CD14-positive monocyte (primary cell): ENCODE data around the gene JCHAIN. TPM values are rescaled to one million over a fixed set of nuclear protein-coding genes. Genes with fewer than 3 reads are reported as not detected.

ENCODE experiments used
- DNase-seq, 3 donors: peaks; one replicate each; pipeline ENCODE4 v3.0.0-alpha.2; 2011 to 2022
- H2AFZ ChIP-seq: 2 replicates; pipeline ENCODE4 v1.6.0; 2012; ENCODE audit warnings: mild to moderate bottlenecking, low read depth, low read length, inconsistent platforms; ENCODE audit not compliant: insufficient read depth, poor library complexity, severe bottlenecking
- H3K27ac ChIP-seq, 2 donors: 1 replicate in 1 of 2; 2 replicates in 1 of 2; pipeline ENCODE4 v1.5.1; 2012 to 2013; ENCODE audit warnings: low read length in 2 of 2, control low read depth in 1 of 2, inconsistent platforms in 1 of 2, low read depth in 1 of 2, mild to moderate bottlenecking in 1 of 2
- H3K27me3 ChIP-seq, 2 donors: one replicate each; pipeline versions ENCODE4 v1.6.0 to v1.6.1; 2011 to 2013; ENCODE audit warnings: low read length in 2 of 2; ENCODE audit not compliant: control insufficient read depth in 2 of 2, insufficient read depth in 2 of 2
- H3K36me3 ChIP-seq, 2 donors: replicated peaks in 1 of 2; 1 replicate in 1 of 2; 2 replicates in 1 of 2; pipeline versions ENCODE4 v1.5.1 to v1.6.1; 2012 to 2013; ENCODE audit warnings: low read length in 2 of 2, control low read depth in 1 of 2, inconsistent platforms in 1 of 2, mild to moderate bottlenecking in 1 of 2; ENCODE audit not compliant: insufficient read depth in 2 of 2, control insufficient read depth in 1 of 2
- H3K4me1 ChIP-seq, 2 donors: 1 replicate in 1 of 2; 2 replicates in 1 of 2; pipeline versions ENCODE4 v1.5.1 to v1.6.1; 2012 to 2013; ENCODE audit warnings: low read length in 2 of 2, control low read depth in 1 of 2, inconsistent platforms in 1 of 2, mild to moderate bottlenecking in 1 of 2, moderate library complexity in 1 of 2; ENCODE audit not compliant: insufficient read depth in 2 of 2, control insufficient read depth in 1 of 2
- H3K4me2 ChIP-seq: replicated peaks from 2 replicates; pipeline ENCODE3; 2012; ENCODE audit warnings: low read length, moderate library complexity, mild to moderate bottlenecking; ENCODE audit not compliant: poor library complexity, severe bottlenecking; ENCODE audit errors: extremely low read depth
- H3K4me3 ChIP-seq, 3 experiments: fragments of 200-600 bp in 1 of 3; sonication (generic) in 1 of 3; replicated peaks in 1 of 3; 1 replicate in 2 of 3; 2 replicates in 1 of 3; pipeline ENCODE4 v1.5.1; 2011 to 2013; ENCODE audit warnings: low read length in 3 of 3, mild to moderate bottlenecking in 3 of 3, control low read depth in 2 of 3, low read depth in 2 of 3, inconsistent platforms in 1 of 3, moderate library complexity in 1 of 3
- H3K79me2 ChIP-seq: 2 replicates; pipeline ENCODE4 v1.6.0; 2012; ENCODE audit warnings: mild to moderate bottlenecking, control low read depth, inconsistent platforms, low read length, moderate library complexity; ENCODE audit not compliant: insufficient read depth
- H3K9ac ChIP-seq: 2 replicates; pipeline ENCODE4 v1.6.0; 2017; ENCODE audit warnings: low read length, mild to moderate bottlenecking; ENCODE audit not compliant: insufficient read depth, poor library complexity, severe bottlenecking
- H3K9me3 ChIP-seq, 2 donors: replicated peaks in 1 of 2; 1 replicate in 1 of 2; 2 replicates in 1 of 2; pipeline versions ENCODE4 v1.5.1 to v1.6.1; 2012 to 2013; ENCODE audit warnings: low read length in 2 of 2, control low read depth in 1 of 2; ENCODE audit not compliant: control insufficient read depth in 1 of 2, insufficient read depth in 1 of 2
- H4K20me1 ChIP-seq: 2 replicates; pipeline ENCODE4 v1.6.0; 2012; ENCODE audit warnings: mild to moderate bottlenecking, low read length, control low read depth, moderate library complexity; ENCODE audit not compliant: insufficient read depth
- H3K27ac Mint-ChIP-seq, 7 donors: one replicate each; pipeline ENCODE4 v1.8.0; 2020; ENCODE audit warnings: mild to moderate bottlenecking in 7 of 7, mixed read lengths in 7 of 7, moderate library complexity in 6 of 7, inconsistent platforms in 2 of 7
- H3K27me3 Mint-ChIP-seq, 3 donors: one replicate each; pipeline ENCODE4 v1.8.0; 2021 to 2022; ENCODE audit warnings: low read depth in 3 of 3, mild to moderate bottlenecking in 3 of 3, mixed read lengths in 3 of 3, moderate library complexity in 3 of 3, inconsistent platforms in 1 of 3
- H3K36me3 Mint-ChIP-seq, 2 donors: one replicate each; pipeline ENCODE4 v1.8.0; 2020; ENCODE audit warnings: mixed read lengths in 2 of 2, inconsistent platforms in 1 of 2, mild to moderate bottlenecking in 1 of 2
- H3K4me1 Mint-ChIP-seq: one replicate; pipeline ENCODE4 v1.8.0; 2020; ENCODE audit warnings: mild to moderate bottlenecking, mixed read lengths
- H3K4me3 Mint-ChIP-seq, 2 donors: one replicate each; pipeline ENCODE4 v1.8.0; 2020; ENCODE audit warnings: mild to moderate bottlenecking in 2 of 2, mixed read lengths in 2 of 2, moderate library complexity in 1 of 2
- H3K9me3 Mint-ChIP-seq, 7 donors: one replicate each; pipeline ENCODE4 v1.8.0; 2020 to 2022; ENCODE audit warnings: mixed read lengths in 7 of 7, mild to moderate bottlenecking in 6 of 7, moderate library complexity in 6 of 7, inconsistent platforms in 2 of 7
- WGBS: methylation state at CpG from one replicate; pipeline ENCODE4 v1.1.5; 2013; ENCODE audit warnings: missing lambda C conversion rate; ENCODE audit not compliant: insufficient coverage; 5-methylcytosine and 5-hydroxymethylcytosine counted together
- intact Hi-C, 2 donors: fragments of 100-400 bp; cut with micrococcal nuclease; formaldehyde crosslinking; loops; one replicate each; pipeline versions ENCODE4 v1.15.0 to v1.15.1; 2023
- polyA plus RNA-seq, 3 donors: library from polyadenylated mRNA; depleted of rRNA in 1 of 3; unstranded in 2 of 3; stranded (reverse) in 1 of 3; fragments of 300-500 nt in 2 of 3; fragments of >200 nt in 1 of 3; fragmentation: Illumina TruSeq in 2 of 3; gene quantifications; 1 replicate in 2 of 3; 2 replicates in 1 of 3; pipeline ENCODE4 v1.2.3, GENCODE V29; 2012 to 2021
- TF ChIP-seq, protein P1 (sequence below): fragments of 200-600 bp; IDR thresholded peaks from one replicate; pipeline ENCODE4 v1.8.0; 2022; ENCODE audit warnings: antibody characterized with exemption, mild to moderate bottlenecking

The JCHAIN gene
- polyA plus RNA-seq, 3 donors = 0.41 to 6.0 (median 1.9) TPM

GRCh38 chr4:70634482-70634881, 31.8 kb downstream of the JCHAIN start:
- no peak overlapping the region for H3K27ac Mint-ChIP-seq
- Histone ChIP-seq H3K36me3 (no peaks in the 10 kb centered on the region), H3K9ac (no peak overlapping the region), H3K4me3 (no peak overlapping the region), H3K27me3 (no peaks in the 10 kb centered on the region), H3K4me1 (no peaks in the 10 kb centered on the region), H3K79me2 (no peaks in the 10 kb centered on the region), H2AFZ (no peak overlapping the region), H3K4me2 (no peak overlapping the region), H3K27ac (no peak overlapping the region), H4K20me1 (no peaks in the 10 kb centered on the region), H3K9me3 (no peaks in the 10 kb centered on the region)
- WGBS = 91% methylated on average over 3 of the region's 5 CpGs
- peaks cover 0 to 3% (median 0%) of the 10 kb centered on the region in 3 donors for H3K27me3 Mint-ChIP-seq
- no peak overlapping the region for H3K4me3 Mint-ChIP-seq
- no peak for DNase-seq
- TF ChIP-seq, protein P1, sequence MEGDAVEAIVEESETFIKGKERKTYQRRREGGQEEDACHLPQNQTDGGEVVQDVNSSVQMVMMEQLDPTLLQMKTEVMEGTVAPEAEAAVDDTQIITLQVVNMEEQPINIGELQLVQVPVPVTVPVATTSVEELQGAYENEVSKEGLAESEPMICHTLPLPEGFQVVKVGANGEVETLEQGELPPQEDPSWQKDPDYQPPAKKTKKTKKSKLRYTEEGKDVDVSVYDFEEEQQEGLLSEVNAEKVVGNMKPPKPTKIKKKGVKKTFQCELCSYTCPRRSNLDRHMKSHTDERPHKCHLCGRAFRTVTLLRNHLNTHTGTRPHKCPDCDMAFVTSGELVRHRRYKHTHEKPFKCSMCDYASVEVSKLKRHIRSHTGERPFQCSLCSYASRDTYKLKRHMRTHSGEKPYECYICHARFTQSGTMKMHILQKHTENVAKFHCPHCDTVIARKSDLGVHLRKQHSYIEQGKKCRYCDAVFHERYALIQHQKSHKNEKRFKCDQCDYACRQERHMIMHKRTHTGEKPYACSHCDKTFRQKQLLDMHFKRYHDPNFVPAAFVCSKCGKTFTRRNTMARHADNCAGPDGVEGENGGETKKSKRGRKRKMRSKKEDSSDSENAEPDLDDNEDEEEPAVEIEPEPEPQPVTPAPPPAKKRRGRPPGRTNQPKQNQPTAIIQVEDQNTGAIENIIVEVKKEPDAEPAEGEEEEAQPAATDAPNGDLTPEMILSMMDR = no peak
- peaks cover 0 to 2% (median 0%) of the 10 kb centered on the region in 7 donors for H3K9me3 Mint-ChIP-seq
- H3K36me3 Mint-ChIP-seq = no peaks in the 10 kb centered on the region
- intact Hi-C loops = no loop called here
- H3K4me1 Mint-ChIP-seq = no peaks in the 10 kb centered on the region

DNA sequence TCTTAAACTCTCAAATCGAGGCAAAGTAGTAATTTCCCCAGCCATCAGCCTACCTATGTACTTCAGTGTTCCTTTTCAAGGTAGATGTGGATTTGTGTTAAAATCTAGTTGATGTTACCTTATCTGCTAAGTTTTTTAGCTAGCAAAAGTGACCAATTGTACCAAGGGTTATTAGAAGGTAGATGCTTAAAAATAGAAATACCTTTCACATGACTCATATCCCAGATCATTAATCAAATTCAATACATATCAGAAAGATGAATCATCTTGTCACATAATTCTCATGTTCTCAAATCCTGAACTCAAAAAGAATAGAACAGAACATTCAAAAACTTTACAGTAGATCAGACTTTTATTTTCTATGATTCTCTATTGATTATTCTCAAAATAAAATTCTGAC, 34.3 kb downstream of the JCHAIN start:
- H3K4me3 Mint-ChIP-seq = no peak overlapping the region
- Histone ChIP-seq H3K4me1 (no peaks in the 10 kb centered on the region), H3K4me3 (no peak overlapping the region), H2AFZ (no peak overlapping the region), H3K27me3 (no peaks in the 10 kb centered on the region), H4K20me1 (no peaks in the 10 kb centered on the region), H3K27ac (no peak overlapping the region), H3K36me3 (no peaks in the 10 kb centered on the region), H3K4me2 (no peak overlapping the region), H3K9me3 (no peaks in the 10 kb centered on the region), H3K79me2 (no peaks in the 10 kb centered on the region), H3K9ac (no peak overlapping the region)
- WGBS = no CpG with 5 or more reads among the region's 1 CpG
- peaks cover 0 to 3% (median 0%) of the 10 kb centered on the region in 3 donors for H3K27me3 Mint-ChIP-seq
- no peak for DNase-seq
- H3K4me1 Mint-ChIP-seq = no peaks in the 10 kb centered on the region
- intact Hi-C loops = no loop called here
- H3K27ac Mint-ChIP-seq = no peak overlapping the region
- TF ChIP-seq, protein P1 = no peak
- H3K9me3 Mint-ChIP-seq = peaks cover 0 to 2% (median 0%) of the 10 kb centered on the region in 7 donors
- no peaks in the 10 kb centered on the region for H3K36me3 Mint-ChIP-seq
